ENCODE measurements around the gene ASIC1. TPM values are rescaled to one million over a fixed set of nuclear protein-coding genes. Genes with fewer than 3 reads are reported as not detected.
A peak's percentile ranks its signal among the peaks of the same experiment; 100 is the strongest.

Gene ASIC1
- total RNA-seq, 2 donors from 2014 or later, result 0.24 to 1.4 TPM

DNA sequence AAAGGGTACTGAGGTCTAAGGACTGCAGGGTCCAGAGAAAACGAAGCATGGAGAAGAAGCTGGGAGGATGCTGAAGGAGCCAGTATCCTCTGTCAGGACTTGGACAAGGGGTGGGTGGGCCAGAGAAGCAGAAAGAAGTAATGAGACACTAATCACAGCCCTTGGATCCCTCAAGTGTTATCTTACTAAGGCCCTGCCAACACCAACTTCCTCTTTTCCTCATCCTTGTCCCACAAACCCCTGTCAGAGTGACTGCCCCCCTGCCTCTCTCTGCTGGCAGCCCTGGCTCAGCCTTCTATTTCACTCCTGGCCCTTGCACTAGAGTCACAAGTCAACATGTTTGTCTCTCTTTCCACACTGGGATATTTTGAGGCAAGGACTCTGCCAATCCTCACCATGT lies 3.8 kb upstream of the ASIC1 start:
- TF ChIP-seq CTCF (IDR thresholded peaks at IDR 0.05), result no peak
- DNase-seq (ENCODE audit: low spot score), result no peak
- Histone ChIP-seq H3K4me3 (no peak overlapping the region), H3K4me1 (peaks cover 0 to 34% of the 10 kb centered on the region in 2 donors), H3K36me3 (no peaks in the 10 kb centered on the region), H3K9me3 (no peaks in the 10 kb centered on the region), H3K27me3 (no peaks in the 10 kb centered on the region), H3K27ac (no peak overlapping the region)

DNA sequence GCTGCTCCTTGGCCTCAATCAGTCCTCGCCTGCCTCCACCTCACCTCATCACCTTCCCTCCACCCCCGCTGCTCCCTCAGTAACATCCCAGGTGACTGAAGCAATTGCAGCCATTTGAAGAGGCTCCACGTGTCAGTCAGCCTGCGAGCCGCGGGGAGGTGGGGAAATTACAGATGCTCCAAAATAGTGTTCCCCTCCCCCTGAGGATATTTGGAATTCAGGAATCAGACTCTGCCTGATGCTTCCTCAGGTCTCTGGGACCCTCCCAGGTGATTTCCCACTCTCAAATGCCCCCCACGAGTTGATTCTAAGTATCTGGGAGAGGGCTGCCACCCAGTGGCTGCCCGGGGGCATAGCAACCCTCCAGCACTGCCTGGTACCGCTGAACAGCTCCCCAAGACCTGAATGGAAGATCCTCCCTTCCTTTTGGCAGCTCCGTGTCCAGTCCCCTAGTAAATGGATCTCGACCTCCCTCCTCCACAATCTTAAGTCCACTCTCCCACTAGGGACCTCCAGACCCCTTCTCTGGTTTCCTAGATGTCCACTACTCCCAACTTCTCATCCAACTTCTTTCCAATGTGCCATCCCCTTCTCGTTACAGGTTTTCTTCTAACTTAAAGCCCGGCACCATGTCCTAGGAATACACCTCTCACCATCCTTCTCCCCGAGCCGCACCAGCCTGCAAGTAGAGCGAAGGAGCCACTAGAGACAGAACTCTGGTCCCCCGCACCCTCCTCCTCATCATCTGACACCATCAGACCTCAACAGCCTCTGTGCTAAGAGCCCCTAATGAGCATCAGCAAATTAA lies 1.4 kb upstream of the ASIC1 start:
- Histone ChIP-seq H3K36me3 (no peaks in the 10 kb centered on the region), H3K9me3 (no peaks in the 10 kb centered on the region), H3K4me3 (no peak overlapping the region), H3K27ac (no peak overlapping the region), H3K27me3 (no peaks in the 10 kb centered on the region), H3K4me1 (peaks cover 0 to 20% of the 10 kb centered on the region in 2 donors)
- no peak for DNase-seq (ENCODE audit: low spot score)
- peak; percentile 92 to 98 for TF ChIP-seq CTCF (IDR thresholded peaks at IDR 0.05)

GRCh38 chr12:50056639-50056976 lies 788 bp upstream of the ASIC1 start:
- TF ChIP-seq CTCF (IDR thresholded peaks at IDR 0.05), result no peak
- Histone ChIP-seq H3K27me3 (no peaks in the 10 kb centered on the region), H3K4me1 (peaks cover 0 to 18% of the 10 kb centered on the region in 2 donors), H3K4me3 (peak overlapping the region in 1 of 2 donors; percentile 66), H3K9me3 (no peaks in the 10 kb centered on the region), H3K36me3 (no peaks in the 10 kb centered on the region), H3K27ac (no peak overlapping the region)
- no peak for DNase-seq (ENCODE audit: low spot score)

- H3K4me3 ChIP-seq, result peak overlapping the region; percentile 41 to 66
- no peaks in the 10 kb centered on the region for H3K9me3 ChIP-seq
- H3K27ac ChIP-seq, result no peak overlapping the region
- no peak for DNase-seq (ENCODE audit: low spot score)
- no peak for TF ChIP-seq CTCF (IDR thresholded peaks at IDR 0.05)
- no peaks in the 10 kb centered on the region for H3K27me3 ChIP-seq
- H3K36me3 ChIP-seq, result no peaks in the 10 kb centered on the region
- peaks cover 0 to 24% of the 10 kb centered on the region in 2 donors for H3K4me1 ChIP-seq
Observed at GRCh38 chr12:50057896-50058670, 687 bp downstream of the ASIC1 start.

- no peaks in the 10 kb centered on the region for H3K27me3 ChIP-seq
- DNase-seq (ENCODE audit: low spot score), result no peak
Observed at GRCh38 chr12:50058743-50059312, 1.4 kb downstream of the ASIC1 start.

More at GRCh38 chr12:50058743-50059312, 1.4 kb downstream of the ASIC1 start:
- H3K36me3 ChIP-seq, result no peaks in the 10 kb centered on the region
- H3K4me3 ChIP-seq, result no peak overlapping the region
- H3K4me1 ChIP-seq, result peaks cover 0 to 26% of the 10 kb centered on the region in 2 donors
- TF ChIP-seq CTCF (IDR thresholded peaks at IDR 0.05), result no peak
- H3K9me3 ChIP-seq, result no peaks in the 10 kb centered on the region
- H3K27ac ChIP-seq, result no peak overlapping the region
